ENCODE data around the gene P4HTM.

The P4HTM gene

GRCh38 chr3:49034650-49035049 lies 44.6 kb downstream of the P4HTM start:
- Histone ChIP-seq H2BK120ac (ENCODE audit: low read depth, low read length) (no peak overlapping the region), H3K4me3 (ENCODE audit: low read length in 2 of 2) (no peak overlapping the region), H3K4ac (ENCODE audit: low read length) (no peak overlapping the region), H3K18ac (ENCODE audit: low read length) (no peak overlapping the region), H2AFZ (ENCODE audit: low read length) (no peak overlapping the region), H3K4me2 (ENCODE audit: insufficient read depth, low read length, poor library complexity, severe bottlenecking) (no peak overlapping the region), H4K8ac (ENCODE audit: low read depth, low read length) (no peak overlapping the region), H3K27me3 (ENCODE audit: control insufficient read depth in 3 of 3, insufficient read depth in 3 of 3, low read depth in 1 of 3, low read length in 3 of 3) (no peaks in the 10 kb centered on the region), H2AK5ac (ENCODE audit: low read depth, low read length) (no peak overlapping the region), H3K36me3 (replicated peaks in 1 of 2; ENCODE audit: control insufficient read depth in 2 of 2, insufficient read depth in 2 of 2, low read length in 2 of 2) (peaks cover 33 to 98% of the 10 kb centered on the region in 2 donors), H3K27ac (replicated peaks; ENCODE audit: low read length) (no peak overlapping the region), H3K23ac (ENCODE audit: low read depth, low read length, poor library complexity) (no peak overlapping the region), H4K91ac (ENCODE audit: low read depth, low read length, poor library complexity) (no peak overlapping the region), H2BK5ac (ENCODE audit: low read length) (no peak overlapping the region), H3K14ac (ENCODE audit: low read length) (no peak overlapping the region), H3K9ac (ENCODE audit: low read depth, low read length, poor library complexity) (no peak overlapping the region), H2BK12ac (ENCODE audit: low read length) (no peak overlapping the region), H3K79me1 (ENCODE audit: low read depth, low read length) (no peaks in the 10 kb centered on the region), H2BK15ac (ENCODE audit: low read length) (no peak overlapping the region), H3K9me3 (replicated peaks in 1 of 2; ENCODE audit: control insufficient read depth in 2 of 2, insufficient read depth in 1 of 2, low read depth in 1 of 2, low read length in 2 of 2) (no peaks in the 10 kb centered on the region), H3K4me1 (ENCODE audit: control insufficient read depth in 2 of 2, insufficient read depth in 1 of 2, low read depth in 1 of 2, low read length in 2 of 2) (no peaks in the 10 kb centered on the region)
- no CpG with 5 or more reads among the region's 2 CpGs for WGBS, 2 donors (ENCODE audit: extremely low coverage in 2 of 2, insufficient read length in 2 of 2, insufficient replicate concordance in 1 of 2)
- DNase-seq (ENCODE audit: low spot score): no peak

DNA sequence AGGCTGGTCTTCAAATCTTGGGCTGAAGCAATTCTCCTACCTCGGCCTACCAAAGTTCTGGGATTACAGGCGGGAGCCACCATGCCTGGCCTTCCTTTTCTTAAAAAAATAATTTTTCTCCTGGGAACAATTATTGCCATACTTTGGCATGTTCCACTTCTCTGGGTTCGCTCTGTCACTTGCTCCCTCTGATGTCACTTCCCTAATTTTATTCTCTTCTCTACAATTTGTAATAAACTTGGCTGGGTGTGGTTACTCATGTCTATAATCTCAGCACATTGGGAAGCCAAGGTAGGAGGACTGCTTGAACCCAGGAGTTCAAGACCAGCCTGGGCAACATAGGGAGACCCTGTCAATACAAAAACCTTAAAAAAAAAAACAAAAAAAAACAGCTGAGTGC lies 45.2 kb downstream of the P4HTM start:
- Histone ChIP-seq H3K14ac (ENCODE audit: low read length) (no peak overlapping the region), H2AK5ac (ENCODE audit: low read depth, low read length) (no peak overlapping the region), H3K4me2 (ENCODE audit: insufficient read depth, low read length, poor library complexity, severe bottlenecking) (no peak overlapping the region), H3K36me3 (replicated peaks in 1 of 2; ENCODE audit: control insufficient read depth in 2 of 2, insufficient read depth in 2 of 2, low read length in 2 of 2) (peaks cover 36 to 98% of the 10 kb centered on the region in 2 donors), H2BK15ac (ENCODE audit: low read length) (no peak overlapping the region), H3K9me3 (replicated peaks in 1 of 2; ENCODE audit: control insufficient read depth in 2 of 2, insufficient read depth in 1 of 2, low read depth in 1 of 2, low read length in 2 of 2) (no peaks in the 10 kb centered on the region), H3K4me3 (ENCODE audit: low read length in 2 of 2) (no peak overlapping the region), H3K27me3 (ENCODE audit: control insufficient read depth in 3 of 3, insufficient read depth in 3 of 3, low read depth in 1 of 3, low read length in 3 of 3) (no peaks in the 10 kb centered on the region), H2BK5ac (ENCODE audit: low read length) (no peak overlapping the region), H3K23ac (ENCODE audit: low read depth, low read length, poor library complexity) (no peak overlapping the region), H2AFZ (ENCODE audit: low read length) (no peak overlapping the region), H4K8ac (ENCODE audit: low read depth, low read length) (no peak overlapping the region), H2BK120ac (ENCODE audit: low read depth, low read length) (no peak overlapping the region), H3K18ac (ENCODE audit: low read length) (no peak overlapping the region), H2BK12ac (ENCODE audit: low read length) (no peak overlapping the region), H3K79me1 (ENCODE audit: low read depth, low read length) (no peaks in the 10 kb centered on the region), H3K4ac (ENCODE audit: low read length) (no peak overlapping the region), H3K4me1 (ENCODE audit: control insufficient read depth in 2 of 2, insufficient read depth in 1 of 2, low read depth in 1 of 2, low read length in 2 of 2) (no peaks in the 10 kb centered on the region), H3K9ac (ENCODE audit: low read depth, low read length, poor library complexity) (no peak overlapping the region), H4K91ac (ENCODE audit: low read depth, low read length, poor library complexity) (no peak overlapping the region), H3K27ac (replicated peaks; ENCODE audit: low read length) (no peak overlapping the region)
- WGBS, 2 donors (ENCODE audit: extremely low coverage in 2 of 2, insufficient read length in 2 of 2, insufficient replicate concordance in 1 of 2): no CpG with 5 or more reads among the region's 3 CpGs
- DNase-seq (ENCODE audit: low spot score): no peak

DNA sequence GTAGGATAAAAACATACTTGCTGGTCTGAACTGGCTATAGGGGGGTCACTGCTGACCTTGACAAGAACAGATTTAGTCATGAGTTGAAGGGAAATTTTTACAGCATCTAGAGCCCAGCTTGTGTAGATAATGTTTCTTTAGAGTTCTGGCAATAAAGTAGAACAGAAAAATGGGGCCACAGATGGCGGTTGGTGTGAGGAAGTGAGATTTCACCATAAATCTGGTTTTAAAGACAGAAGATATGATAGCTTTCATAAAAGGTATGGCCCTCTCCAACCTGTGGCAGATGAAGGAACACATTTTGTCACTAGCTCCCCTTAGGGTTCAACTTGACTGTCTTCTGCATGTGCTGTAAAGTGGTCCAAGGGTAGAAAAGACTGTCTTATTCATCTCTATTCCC lies 63.5 kb downstream of the P4HTM start:
- H3K9ac ChIP-seq (ENCODE audit: low read depth, low read length, poor library complexity): no peak overlapping the region
- H2AK5ac ChIP-seq (ENCODE audit: low read depth, low read length): no peak overlapping the region
- no peak overlapping the region for H4K8ac ChIP-seq (ENCODE audit: low read depth, low read length)
- no peak overlapping the region for H2BK120ac ChIP-seq (ENCODE audit: low read depth, low read length)
- H3K14ac ChIP-seq (ENCODE audit: low read length): no peak overlapping the region
- H3K4ac ChIP-seq (ENCODE audit: low read length): no peak overlapping the region
- H2AFZ ChIP-seq (ENCODE audit: low read length): no peak overlapping the region
- H4K91ac ChIP-seq (ENCODE audit: low read depth, low read length, poor library complexity): no peak overlapping the region
- no peaks in the 10 kb centered on the region for H3K9me3 ChIP-seq (replicated peaks in 1 of 2; ENCODE audit: control insufficient read depth in 2 of 2, insufficient read depth in 1 of 2, low read depth in 1 of 2, low read length in 2 of 2)
- no peak overlapping the region for H3K4me2 ChIP-seq (ENCODE audit: insufficient read depth, low read length, poor library complexity, severe bottlenecking)
- no CpG with 5 or more reads among the region's 1 CpG for WGBS, 2 donors (ENCODE audit: extremely low coverage in 2 of 2, insufficient read length in 2 of 2, insufficient replicate concordance in 1 of 2)
- no peak for DNase-seq (ENCODE audit: low spot score)
- no peaks in the 10 kb centered on the region for H3K27me3 ChIP-seq (ENCODE audit: control insufficient read depth in 3 of 3, insufficient read depth in 3 of 3, low read depth in 1 of 3, low read length in 3 of 3)
- H2BK12ac ChIP-seq (ENCODE audit: low read length): no peak overlapping the region
- peaks cover 41 to 84% of the 10 kb centered on the region in 2 donors for H3K36me3 ChIP-seq (replicated peaks in 1 of 2; ENCODE audit: control insufficient read depth in 2 of 2, insufficient read depth in 2 of 2, low read length in 2 of 2)
- no peak overlapping the region for H2BK15ac ChIP-seq (ENCODE audit: low read length)
- H3K4me3 ChIP-seq (ENCODE audit: low read length in 2 of 2): no peak overlapping the region
- no peak overlapping the region for H3K23ac ChIP-seq (ENCODE audit: low read depth, low read length, poor library complexity)
- no peak overlapping the region for H3K27ac ChIP-seq (replicated peaks; ENCODE audit: low read length)
- no peak overlapping the region for H3K18ac ChIP-seq (ENCODE audit: low read length)
- H3K79me1 ChIP-seq (ENCODE audit: low read depth, low read length): peaks cover 4% of the 10 kb centered on the region
- H3K4me1 ChIP-seq (ENCODE audit: control insufficient read depth in 2 of 2, insufficient read depth in 1 of 2, low read depth in 1 of 2, low read length in 2 of 2): no peaks in the 10 kb centered on the region
- H2BK5ac ChIP-seq (ENCODE audit: low read length): no peak overlapping the region

DNA sequence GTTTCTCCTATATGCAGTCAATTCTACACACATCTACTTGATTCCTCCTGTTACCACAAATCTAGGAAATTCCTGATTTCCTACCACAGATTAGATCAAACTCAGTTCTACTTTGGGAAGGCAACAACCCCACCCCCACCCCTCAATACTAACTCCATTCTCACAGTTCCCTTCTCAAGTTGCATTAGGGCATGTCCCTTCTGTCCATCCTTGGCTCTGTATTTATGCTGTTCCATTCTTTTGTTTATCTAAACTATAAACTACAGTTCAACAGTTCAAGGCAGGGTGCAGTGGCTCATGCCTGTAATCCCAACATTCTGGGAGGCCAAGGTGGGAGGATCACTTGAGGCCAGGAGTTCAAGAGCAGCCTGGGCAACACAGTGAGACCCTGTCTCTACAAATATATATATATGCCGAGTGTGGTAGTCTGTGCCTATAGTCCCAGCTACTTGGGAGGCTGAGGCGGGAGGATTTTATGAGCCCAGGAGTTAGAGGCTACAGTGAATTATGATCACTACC lies 64.4 kb downstream of the P4HTM start:
- Histone ChIP-seq H3K4me1 (ENCODE audit: control insufficient read depth in 2 of 2, insufficient read depth in 1 of 2, low read depth in 1 of 2, low read length in 2 of 2) (no peaks in the 10 kb centered on the region), H3K14ac (ENCODE audit: low read length) (no peak overlapping the region), H2BK5ac (ENCODE audit: low read length) (no peak overlapping the region), H2BK12ac (ENCODE audit: low read length) (no peak overlapping the region), H3K27ac (replicated peaks; ENCODE audit: low read length) (no peak overlapping the region), H3K4me2 (ENCODE audit: insufficient read depth, low read length, poor library complexity, severe bottlenecking) (no peak overlapping the region), H3K27me3 (ENCODE audit: control insufficient read depth in 3 of 3, insufficient read depth in 3 of 3, low read depth in 1 of 3, low read length in 3 of 3) (no peaks in the 10 kb centered on the region), H3K4ac (ENCODE audit: low read length) (no peak overlapping the region), H3K9ac (ENCODE audit: low read depth, low read length, poor library complexity) (no peak overlapping the region), H3K9me3 (replicated peaks in 1 of 2; ENCODE audit: control insufficient read depth in 2 of 2, insufficient read depth in 1 of 2, low read depth in 1 of 2, low read length in 2 of 2) (no peaks in the 10 kb centered on the region), H2BK120ac (ENCODE audit: low read depth, low read length) (no peak overlapping the region), H2AK5ac (ENCODE audit: low read depth, low read length) (no peak overlapping the region), H3K36me3 (replicated peaks in 1 of 2; ENCODE audit: control insufficient read depth in 2 of 2, insufficient read depth in 2 of 2, low read length in 2 of 2) (peaks cover 41 to 84% of the 10 kb centered on the region in 2 donors), H4K91ac (ENCODE audit: low read depth, low read length, poor library complexity) (no peak overlapping the region), H3K18ac (ENCODE audit: low read length) (no peak overlapping the region), H4K8ac (ENCODE audit: low read depth, low read length) (no peak overlapping the region), H3K4me3 (ENCODE audit: low read length in 2 of 2) (no peak overlapping the region), H2AFZ (ENCODE audit: low read length) (no peak overlapping the region), H3K23ac (ENCODE audit: low read depth, low read length, poor library complexity) (no peak overlapping the region), H3K79me1 (ENCODE audit: low read depth, low read length) (peaks cover 7% of the 10 kb centered on the region), H2BK15ac (ENCODE audit: low read length) (no peak overlapping the region)
- no peak for DNase-seq (ENCODE audit: low spot score)
- WGBS, 2 donors (ENCODE audit: extremely low coverage in 2 of 2, insufficient read length in 2 of 2, insufficient replicate concordance in 1 of 2): no CpG with 5 or more reads among the region's 2 CpGs
